IMR-90 (cell line): ENCODE data around the gene OR13C5.

Experiments used
- BHLHE40 ChIP-seq: fragments of 150-350 bp; IDR thresholded peaks from 2 replicates; pipeline ENCODE4 v1.6.1; 2016; ENCODE audit warnings: mild to moderate bottlenecking, low read depth, low read length
- CHD1 ChIP-seq: IDR thresholded peaks from 2 replicates; pipeline ENCODE4 v1.6.1; 2012; ENCODE audit warnings: low read depth, low read length, improper control_type of control experiment
- FOS ChIP-seq: fragments of 150-350 bp; IDR thresholded peaks from 2 replicates; pipeline ENCODE4 v1.6.1; 2016; ENCODE audit warnings: low read depth, low read length
- MAZ ChIP-seq: IDR thresholded peaks from 2 replicates; pipeline ENCODE4 v1.6.1; 2012; ENCODE audit warnings: low read depth, mild to moderate bottlenecking, low read length, improper control_type of control experiment, moderate library complexity, borderline replicate concordance
- MXI1 ChIP-seq: IDR thresholded peaks from 2 replicates; pipeline ENCODE4 v1.6.1; 2012; ENCODE audit warnings: low read depth, mild to moderate bottlenecking, low read length, moderate library complexity, borderline replicate concordance
- POLR2A ChIP-seq: IDR thresholded peaks from 2 replicates; pipeline ENCODE4 v1.6.1; 2012; ENCODE audit warnings: mild to moderate bottlenecking, low read depth, low read length
- RAD21 ChIP-seq: IDR thresholded peaks from 2 replicates; pipeline ENCODE4 v1.6.1; 2012; ENCODE audit warnings: low read length, improper control_type of control experiment
- RFX5 ChIP-seq: IDR thresholded peaks from 2 replicates; pipeline ENCODE4 v1.8.0; 2012; ENCODE audit warnings: low read depth, mild to moderate bottlenecking, low read length, moderate library complexity
- SMC3 ChIP-seq: fragments of 150-350 bp; IDR thresholded peaks from 2 replicates; pipeline ENCODE4 v1.6.1; 2016; ENCODE audit warnings: low read depth, mild to moderate bottlenecking, antibody characterized with exemption, low read length, moderate library complexity
- TF ChIP-seq, protein P1 (sequence below): conservative IDR thresholded peaks from 2 replicates; pipeline ENCODE4 v1.5.1; 2012; ENCODE audit warnings: mild to moderate bottlenecking, low read depth, low read length, improper control_type of control experiment
- TF ChIP-seq, protein P2 (sequence below): fragments of 150-350 bp; IDR thresholded peaks from 2 replicates; pipeline ENCODE4 v1.6.1; 2016; ENCODE audit warnings: low read depth, mild to moderate bottlenecking, low read length, moderate library complexity, borderline replicate concordance
- TF ChIP-seq, protein P3 (sequence below): fragments of 150-350 bp; IDR thresholded peaks from 2 replicates; pipeline ENCODE4 v1.6.1; 2017; ENCODE audit warnings: mild to moderate bottlenecking, antibody characterized with exemption, low read length, low read depth

DNA sequence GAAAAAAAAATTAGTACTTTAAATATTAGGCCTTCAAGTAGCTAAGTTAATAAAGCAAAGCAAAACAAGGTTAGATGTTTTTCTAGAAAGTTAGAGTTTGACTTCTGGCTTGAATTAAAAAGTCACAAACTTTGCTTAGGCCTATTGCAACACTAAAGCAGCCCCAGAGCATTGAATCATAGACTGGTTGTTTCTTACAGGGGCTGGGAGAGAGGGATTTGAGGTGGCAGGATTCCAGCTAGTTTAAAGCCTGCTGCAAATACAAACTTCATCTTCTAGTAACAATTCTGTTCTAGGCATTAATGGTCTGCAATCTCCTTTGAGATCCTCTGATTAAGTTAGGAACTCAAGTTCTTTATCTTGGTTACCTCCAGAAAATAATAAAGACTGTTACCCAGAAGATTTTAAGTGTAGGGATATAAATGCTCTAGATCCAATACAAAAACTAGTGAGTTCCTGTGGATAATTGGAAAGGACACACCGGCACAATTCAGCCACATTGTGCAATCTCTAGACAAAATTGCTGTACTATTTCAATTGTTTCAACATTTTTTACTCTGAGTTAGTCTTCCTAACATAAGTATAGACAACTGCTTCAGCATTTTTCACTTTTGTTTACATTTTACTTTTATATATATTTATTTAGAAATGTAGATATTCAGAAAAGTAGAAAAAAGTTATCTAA is 12.6 kb downstream of the OR13C5 start:
- TF ChIP-seq POLR2A = no peak
- no peak for TF ChIP-seq RAD21
- TF ChIP-seq, protein P1, sequence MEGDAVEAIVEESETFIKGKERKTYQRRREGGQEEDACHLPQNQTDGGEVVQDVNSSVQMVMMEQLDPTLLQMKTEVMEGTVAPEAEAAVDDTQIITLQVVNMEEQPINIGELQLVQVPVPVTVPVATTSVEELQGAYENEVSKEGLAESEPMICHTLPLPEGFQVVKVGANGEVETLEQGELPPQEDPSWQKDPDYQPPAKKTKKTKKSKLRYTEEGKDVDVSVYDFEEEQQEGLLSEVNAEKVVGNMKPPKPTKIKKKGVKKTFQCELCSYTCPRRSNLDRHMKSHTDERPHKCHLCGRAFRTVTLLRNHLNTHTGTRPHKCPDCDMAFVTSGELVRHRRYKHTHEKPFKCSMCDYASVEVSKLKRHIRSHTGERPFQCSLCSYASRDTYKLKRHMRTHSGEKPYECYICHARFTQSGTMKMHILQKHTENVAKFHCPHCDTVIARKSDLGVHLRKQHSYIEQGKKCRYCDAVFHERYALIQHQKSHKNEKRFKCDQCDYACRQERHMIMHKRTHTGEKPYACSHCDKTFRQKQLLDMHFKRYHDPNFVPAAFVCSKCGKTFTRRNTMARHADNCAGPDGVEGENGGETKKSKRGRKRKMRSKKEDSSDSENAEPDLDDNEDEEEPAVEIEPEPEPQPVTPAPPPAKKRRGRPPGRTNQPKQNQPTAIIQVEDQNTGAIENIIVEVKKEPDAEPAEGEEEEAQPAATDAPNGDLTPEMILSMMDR = no peak
- TF ChIP-seq FOS = no peak
- TF ChIP-seq, protein P2, sequence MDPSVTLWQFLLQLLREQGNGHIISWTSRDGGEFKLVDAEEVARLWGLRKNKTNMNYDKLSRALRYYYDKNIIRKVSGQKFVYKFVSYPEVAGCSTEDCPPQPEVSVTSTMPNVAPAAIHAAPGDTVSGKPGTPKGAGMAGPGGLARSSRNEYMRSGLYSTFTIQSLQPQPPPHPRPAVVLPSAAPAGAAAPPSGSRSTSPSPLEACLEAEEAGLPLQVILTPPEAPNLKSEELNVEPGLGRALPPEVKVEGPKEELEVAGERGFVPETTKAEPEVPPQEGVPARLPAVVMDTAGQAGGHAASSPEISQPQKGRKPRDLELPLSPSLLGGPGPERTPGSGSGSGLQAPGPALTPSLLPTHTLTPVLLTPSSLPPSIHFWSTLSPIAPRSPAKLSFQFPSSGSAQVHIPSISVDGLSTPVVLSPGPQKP = no peak
- no peak for TF ChIP-seq SMC3
- TF ChIP-seq CHD1 = no peak
- TF ChIP-seq BHLHE40 = no peak
- TF ChIP-seq MXI1 = no peak
- TF ChIP-seq MAZ = no peak
- TF ChIP-seq RFX5 = no peak
- TF ChIP-seq, protein P3, sequence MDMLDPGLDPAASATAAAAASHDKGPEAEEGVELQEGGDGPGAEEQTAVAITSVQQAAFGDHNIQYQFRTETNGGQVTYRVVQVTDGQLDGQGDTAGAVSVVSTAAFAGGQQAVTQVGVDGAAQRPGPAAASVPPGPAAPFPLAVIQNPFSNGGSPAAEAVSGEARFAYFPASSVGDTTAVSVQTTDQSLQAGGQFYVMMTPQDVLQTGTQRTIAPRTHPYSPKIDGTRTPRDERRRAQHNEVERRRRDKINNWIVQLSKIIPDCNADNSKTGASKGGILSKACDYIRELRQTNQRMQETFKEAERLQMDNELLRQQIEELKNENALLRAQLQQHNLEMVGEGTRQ = no peak
